ENCODE data around the gene LIX1. TPM values are rescaled to one million over a fixed set of nuclear protein-coding genes. Genes with fewer than 3 reads are reported as not detected.
"Not testable (repeated sequence)": the region's sequence is repeated elsewhere in the genome, so short reads cannot be mapped to it uniquely, and the experiment has no call there.

LIX1 gene
- total and polyA plus RNA-seq, 12 donors, result 0.03 to 0.33 (median 0.18) TPM; not detected in 9

DNA sequence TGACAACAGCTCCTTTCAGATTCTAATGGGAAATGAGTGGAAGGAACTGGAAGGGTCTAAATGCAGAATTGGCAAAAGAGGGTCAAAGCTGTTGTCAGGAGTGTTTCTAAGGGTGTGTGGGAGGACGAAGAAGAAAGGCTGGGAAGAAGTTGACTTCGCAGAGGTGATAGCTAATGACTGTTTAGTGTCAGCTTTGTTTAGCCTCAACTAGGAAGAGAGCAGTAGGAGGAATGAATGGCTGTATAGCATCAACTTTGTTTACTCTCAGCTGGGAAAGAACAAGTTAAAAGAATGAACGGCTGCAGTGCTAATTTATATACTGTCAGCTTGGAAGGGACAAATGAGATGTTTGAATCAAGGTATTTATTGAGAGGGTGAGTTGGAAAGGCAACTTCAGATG, 5.9 kb upstream of the LIX1 start:
- Histone ChIP-seq H3K27me3 (no peaks in the 10 kb centered on the region), H3K9me3 (replicated peaks in 1 of 3) (no peaks in the 10 kb centered on the region), H3K36me3 (replicated peaks in 1 of 2) (no peaks in the 10 kb centered on the region), H3K27ac (no peak overlapping the region), H3K4me3 (no peak overlapping the region), H3K4me1 (replicated peaks in 1 of 2) (no peaks in the 10 kb centered on the region)
- TF ChIP-seq POLR2A (IDR thresholded peaks at IDR 0.05) (no peak), CTCF (IDR thresholded peaks at IDR 0.05) (no peak)
- intact Hi-C loops (cut with DNase I), result no loop called here
- 31 to 53% (median 45%) methylated on average over 3 of the region's 3 CpGs for WGBS, 4 donors
- no peak for DNase-seq

GRCh38 chr5:97143704-97144103, 1.3 kb upstream of the LIX1 start:
- Histone ChIP-seq H3K27me3 (no peaks in the 10 kb centered on the region), H3K36me3 (replicated peaks in 1 of 2) (no peaks in the 10 kb centered on the region), H3K9me3 (replicated peaks in 1 of 3) (no peaks in the 10 kb centered on the region), H3K4me1 (replicated peaks in 1 of 2) (no peaks in the 10 kb centered on the region), H3K27ac (no peak overlapping the region), H3K4me3 (no peak overlapping the region)
- no peak for DNase-seq
- intact Hi-C loops (cut with DNase I), result no loop called here
- 81 to 98% (median 92%) methylated on average over 2 of the region's 2 CpGs for WGBS, 4 donors
- TF ChIP-seq CTCF (IDR thresholded peaks at IDR 0.05) (no peak), POLR2A (IDR thresholded peaks at IDR 0.05) (no peak)

- TF ChIP-seq CTCF (IDR thresholded peaks at IDR 0.05) (no peak), POLR2A (IDR thresholded peaks at IDR 0.05) (no peak)
- no peaks in the 10 kb centered on the region for H3K4me1 ChIP-seq (replicated peaks in 1 of 2)
- H3K9me3 ChIP-seq (replicated peaks in 1 of 3), result no peaks in the 10 kb centered on the region
- H3K4me3 ChIP-seq, result no peak overlapping the region
- intact Hi-C loops (cut with DNase I), result no loop called here
- H3K27me3 ChIP-seq, result no peaks in the 10 kb centered on the region
- 47 to 57% (median 52%) methylated on average over 2 of the region's 2 CpGs for WGBS, 4 donors
- no peaks in the 10 kb centered on the region for H3K36me3 ChIP-seq (replicated peaks in 1 of 2)
- no peak overlapping the region for H3K27ac ChIP-seq
- no peak for DNase-seq
Observed at GRCh38 chr5:97141539-97141938, 872 bp downstream of the LIX1 start.

DNA sequence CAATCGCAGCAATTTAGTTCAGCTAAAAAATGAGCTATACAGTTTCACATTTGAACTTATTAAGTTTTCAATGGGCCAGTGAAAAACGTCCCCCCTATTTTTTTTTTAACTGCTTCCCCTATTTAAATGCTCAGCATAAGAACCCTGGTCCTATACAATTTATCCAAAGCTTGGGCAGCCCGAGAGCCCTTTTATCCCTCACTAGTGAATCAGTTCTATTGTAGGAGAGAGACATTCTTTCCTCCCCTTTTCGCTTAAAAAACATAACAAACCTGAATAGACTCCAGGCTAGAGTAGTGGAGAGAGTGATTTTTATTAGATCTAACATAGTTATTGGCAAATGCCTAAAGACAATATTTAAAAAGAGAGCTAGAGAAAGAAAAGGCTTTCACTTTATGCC, 1.4 kb downstream of the LIX1 start:
- Histone ChIP-seq H3K36me3 (replicated peaks in 1 of 2) (no peaks in the 10 kb centered on the region), H3K4me3 (no peak overlapping the region), H3K9me3 (replicated peaks in 1 of 3) (no peaks in the 10 kb centered on the region), H3K27me3 (no peaks in the 10 kb centered on the region), H3K27ac (no peak overlapping the region), H3K4me1 (replicated peaks in 1 of 2) (no peaks in the 10 kb centered on the region)
- intact Hi-C loops (cut with DNase I), result no loop called here
- DNase-seq, result no peak
- 51 to 58% (median 54%) methylated on average over 4 of the region's 4 CpGs for WGBS, 4 donors
- no peak for TF ChIP-seq CTCF (IDR thresholded peaks at IDR 0.05)
- no peak for TF ChIP-seq POLR2A (IDR thresholded peaks at IDR 0.05)

DNA sequence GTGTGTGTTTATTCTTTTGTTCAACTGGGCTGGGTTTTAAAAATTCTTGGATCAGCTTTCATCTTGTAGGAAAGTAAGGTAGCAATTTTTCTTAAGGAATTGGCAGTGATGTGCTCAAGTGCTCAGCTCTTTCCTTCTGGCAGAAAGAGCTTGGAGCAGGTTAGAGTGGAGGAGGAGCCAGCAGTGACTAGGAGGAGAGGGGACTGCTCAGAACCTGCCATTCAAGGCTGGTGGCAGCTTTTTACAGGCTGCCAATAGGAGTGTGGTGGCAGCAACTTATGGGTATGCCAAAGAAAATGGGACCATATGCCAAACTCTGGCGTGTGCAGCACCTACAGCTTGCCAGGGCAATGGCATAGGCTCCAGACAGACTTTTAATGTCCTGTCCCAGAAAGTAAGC, 2.2 kb downstream of the LIX1 start:
- H3K36me3 ChIP-seq (replicated peaks in 1 of 2); H3K27ac ChIP-seq; DNase-seq; H3K27me3 ChIP-seq; H3K4me3 ChIP-seq; H3K9me3 ChIP-seq (replicated peaks in 1 of 3); H3K4me1 ChIP-seq (replicated peaks in 1 of 2); intact Hi-C loops (cut with DNase I): not testable (repeated sequence)
- 43 to 75% (median 54%) methylated on average over 1 of the region's 1 CpG for WGBS, 4 donors

Measured in adrenal gland (tissue), 12 donors.